ENCODE data around the gene SLC6A11. TPM values are rescaled to one million over a fixed set of nuclear protein-coding genes. Genes with fewer than 3 reads are reported as not detected.
A peak's percentile ranks its signal among the peaks of the same experiment; 100 is the strongest.

Gene SLC6A11
- total and polyA plus RNA-seq, 2 donors (not counting 3 experiments of a cell fraction or from before 2014, with no cell fraction given), result not detected

DNA sequence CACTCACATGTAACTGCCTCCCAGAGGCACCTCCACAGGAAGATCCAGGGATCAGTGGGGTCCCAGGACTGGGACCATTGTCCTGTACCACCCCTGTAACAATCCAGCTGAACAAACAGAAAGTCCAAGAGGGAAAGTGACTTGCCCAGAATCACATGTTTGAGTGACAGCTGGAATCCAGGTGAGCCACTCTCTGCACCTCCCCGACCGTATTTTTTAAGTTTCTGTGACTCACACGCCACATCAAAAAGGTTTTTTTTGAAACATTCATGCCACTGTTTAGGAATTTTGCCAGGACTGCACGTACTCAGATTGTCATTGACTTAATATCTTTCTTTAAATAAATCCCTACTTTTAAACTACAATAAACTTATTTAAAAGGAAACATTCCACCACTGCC, 166.8 kb downstream of the SLC6A11 start:
- BruUV-seq (replicated peaks), result no TSS peak
- H3K4me1 ChIP-seq (ENCODE audit: control insufficient read depth, extremely low read depth, insufficient read depth, low read length), result peaks cover 3% of the 10 kb centered on the region
- peaks cover 4 to 15% of the 10 kb centered on the region in 2 experiments for H3K27me3 ChIP-seq (ENCODE audit: control insufficient read depth in 2 of 2, insufficient read depth in 2 of 2, low read length in 2 of 2)
- ChIA-PET POLR2A (no interaction called here), CTCF (interaction anchor here (1.0 to 2.3 kb wide), 11 partner anchors 10 to 352 kb away, joined by 3 to 8 read pairs (median 5); partner anchors contain the start of gene SLC6A1)
- intact Hi-C loops (cut with micrococcal nuclease) (loop anchor here (1.0 kb wide), 3 partner anchors 37 to 224 kb away; no protein-coding TSS in a partner anchor), dilution Hi-C loops (cut with MboI; ENCODE audit: extremely low pct_ligation_motif_present, low sequenced_read_pairs) (no loop called here)
- H3K4me2 ChIP-seq (ENCODE audit: insufficient read depth, low read length), result peak overlapping the region; percentile 57
- DNase-seq (ENCODE audit: low read depth, low spot score) (no peak), FAIRE-seq (no peak)
- H3K9me1 ChIP-seq (replicated peaks; ENCODE audit: control insufficient read depth, extremely low read depth, insufficient read depth, low read length), result no peaks in the 10 kb centered on the region
- no peaks in the 10 kb centered on the region for H3K79me2 ChIP-seq (ENCODE audit: control insufficient read depth, insufficient read depth, low read length)
- H3K9ac ChIP-seq (replicated peaks; ENCODE audit: extremely low read depth, insufficient read depth, low read length), result no peak overlapping the region
- no peak overlapping the region for H3K4me3 ChIP-seq (replicated peaks in 1 of 3; ENCODE audit: insufficient read depth in 1 of 3, low read depth in 1 of 3, low read length in 3 of 3)
- no peaks in the 10 kb centered on the region for H3K36me3 ChIP-seq (ENCODE audit: control insufficient read depth in 2 of 2, extremely low read depth in 1 of 2, insufficient read depth in 2 of 2, low read length in 2 of 2)
- H4K20me1 ChIP-seq (replicated peaks; ENCODE audit: control insufficient read depth, extremely low read depth, insufficient read depth, low read length), result no peaks in the 10 kb centered on the region
- H3K27ac ChIP-seq (ENCODE audit: insufficient read depth, low read depth, low read length), result no peak overlapping the region
- no peak for TF ChIP-seq GATA2 (IDR thresholded peaks at IDR 0.05; ENCODE audit: insufficient read depth, insufficient read length, low read depth, low read length)
- no peak for TF ChIP-seq EZH2 (IDR thresholded peaks at IDR 0.05; ENCODE audit: borderline replicate concordance, low read depth, low read length, severe bottlenecking)
- TF ChIP-seq POLR2A (IDR thresholded peaks at IDR 0.05; ENCODE audit: low read depth, low read length), result no peak
- TF ChIP-seq MYC (IDR thresholded peaks at IDR 0.05; ENCODE audit: low read depth, low read length), result no peak
- TF ChIP-seq FOS (IDR thresholded peaks at IDR 0.05; ENCODE audit: borderline replicate concordance, insufficient read depth, low read length), result no peak
- TF ChIP-seq, protein P1, sequence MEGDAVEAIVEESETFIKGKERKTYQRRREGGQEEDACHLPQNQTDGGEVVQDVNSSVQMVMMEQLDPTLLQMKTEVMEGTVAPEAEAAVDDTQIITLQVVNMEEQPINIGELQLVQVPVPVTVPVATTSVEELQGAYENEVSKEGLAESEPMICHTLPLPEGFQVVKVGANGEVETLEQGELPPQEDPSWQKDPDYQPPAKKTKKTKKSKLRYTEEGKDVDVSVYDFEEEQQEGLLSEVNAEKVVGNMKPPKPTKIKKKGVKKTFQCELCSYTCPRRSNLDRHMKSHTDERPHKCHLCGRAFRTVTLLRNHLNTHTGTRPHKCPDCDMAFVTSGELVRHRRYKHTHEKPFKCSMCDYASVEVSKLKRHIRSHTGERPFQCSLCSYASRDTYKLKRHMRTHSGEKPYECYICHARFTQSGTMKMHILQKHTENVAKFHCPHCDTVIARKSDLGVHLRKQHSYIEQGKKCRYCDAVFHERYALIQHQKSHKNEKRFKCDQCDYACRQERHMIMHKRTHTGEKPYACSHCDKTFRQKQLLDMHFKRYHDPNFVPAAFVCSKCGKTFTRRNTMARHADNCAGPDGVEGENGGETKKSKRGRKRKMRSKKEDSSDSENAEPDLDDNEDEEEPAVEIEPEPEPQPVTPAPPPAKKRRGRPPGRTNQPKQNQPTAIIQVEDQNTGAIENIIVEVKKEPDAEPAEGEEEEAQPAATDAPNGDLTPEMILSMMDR (IDR thresholded peaks at IDR 0.05; ENCODE audit: extremely low read depth in 1 of 2, insufficient read depth in 1 of 2, low read depth in 1 of 2, low read length in 2 of 2), result no peak
- TF ChIP-seq POLR2AphosphoS5 (IDR thresholded peaks at IDR 0.05; ENCODE audit: insufficient read depth, low read depth, low read length), result no peak
- no peak for TF ChIP-seq JUN (IDR thresholded peaks at IDR 0.05; ENCODE audit: borderline replicate concordance, insufficient read depth, insufficient read length, low read depth)
- TF ChIP-seq, protein P2, sequence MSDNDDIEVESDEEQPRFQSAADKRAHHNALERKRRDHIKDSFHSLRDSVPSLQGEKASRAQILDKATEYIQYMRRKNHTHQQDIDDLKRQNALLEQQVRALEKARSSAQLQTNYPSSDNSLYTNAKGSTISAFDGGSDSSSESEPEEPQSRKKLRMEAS (IDR thresholded peaks at IDR 0.05; ENCODE audit: insufficient read depth, insufficient read length), result no peak
- H3K9me3 ChIP-seq (replicated peaks; ENCODE audit: control insufficient read depth, insufficient read depth, low read length), result no peaks in the 10 kb centered on the region
- H2AFZ ChIP-seq (ENCODE audit: low read depth, low read length), result no peak overlapping the region
